PC-3 (cell line): ENCODE results near the gene CFAP91.

ENCODE experiments used
- EZH2 ChIP-seq: fragments of 300-600 bp; sonication (generic); IDR thresholded peaks from one replicate; pipeline ENCODE4 v1.6.1; 2017; ENCODE audit warnings: antibody characterized with exemption, mild to moderate bottlenecking, low read length; ENCODE audit not compliant: unreplicated experiment
- EZH2phosphoT487 ChIP-seq: fragments of 300-600 bp; sonication (generic); IDR thresholded peaks from 2 replicates; pipeline ENCODE4 v1.6.1; 2018; ENCODE audit warnings: mild to moderate bottlenecking, antibody characterized with exemption, low read length, borderline replicate concordance
- TF ChIP-seq, protein P1 (sequence below): fragments of 300-600 bp; sonication (generic); conservative IDR thresholded peaks from 2 replicates; pipeline ENCODE4 v1.5.1; 2017; ENCODE audit warnings: antibody characterized with exemption, low read depth, mild to moderate bottlenecking, low read length

DNA sequence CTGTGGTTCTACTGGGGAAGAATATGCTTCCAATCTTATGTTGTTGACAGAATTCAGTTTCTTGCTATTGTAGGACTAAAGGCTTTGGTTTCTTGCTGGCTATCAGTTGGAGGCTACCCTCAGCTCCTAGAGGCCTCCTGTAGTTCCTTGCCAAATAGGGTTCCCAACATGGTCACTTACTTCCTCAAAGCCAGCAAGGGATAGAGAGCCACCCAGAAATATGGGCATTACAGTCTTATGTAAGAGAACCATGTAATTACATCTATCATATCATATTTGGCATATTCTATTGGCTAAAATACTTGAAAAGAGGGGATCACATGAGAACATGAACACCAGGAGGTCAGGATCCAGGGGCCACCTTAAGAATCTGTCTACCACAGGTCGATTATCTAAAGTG is 19.4 kb upstream of the CFAP91 start:
- TF ChIP-seq, protein P1, sequence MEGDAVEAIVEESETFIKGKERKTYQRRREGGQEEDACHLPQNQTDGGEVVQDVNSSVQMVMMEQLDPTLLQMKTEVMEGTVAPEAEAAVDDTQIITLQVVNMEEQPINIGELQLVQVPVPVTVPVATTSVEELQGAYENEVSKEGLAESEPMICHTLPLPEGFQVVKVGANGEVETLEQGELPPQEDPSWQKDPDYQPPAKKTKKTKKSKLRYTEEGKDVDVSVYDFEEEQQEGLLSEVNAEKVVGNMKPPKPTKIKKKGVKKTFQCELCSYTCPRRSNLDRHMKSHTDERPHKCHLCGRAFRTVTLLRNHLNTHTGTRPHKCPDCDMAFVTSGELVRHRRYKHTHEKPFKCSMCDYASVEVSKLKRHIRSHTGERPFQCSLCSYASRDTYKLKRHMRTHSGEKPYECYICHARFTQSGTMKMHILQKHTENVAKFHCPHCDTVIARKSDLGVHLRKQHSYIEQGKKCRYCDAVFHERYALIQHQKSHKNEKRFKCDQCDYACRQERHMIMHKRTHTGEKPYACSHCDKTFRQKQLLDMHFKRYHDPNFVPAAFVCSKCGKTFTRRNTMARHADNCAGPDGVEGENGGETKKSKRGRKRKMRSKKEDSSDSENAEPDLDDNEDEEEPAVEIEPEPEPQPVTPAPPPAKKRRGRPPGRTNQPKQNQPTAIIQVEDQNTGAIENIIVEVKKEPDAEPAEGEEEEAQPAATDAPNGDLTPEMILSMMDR = no peak
- no peak for TF ChIP-seq EZH2
- TF ChIP-seq EZH2phosphoT487 = no peak
